SJCRH30 (cell line): Measurements from ENCODE around the gene HIPK1. TPM values are rescaled to one million over a fixed set of nuclear protein-coding genes. Genes with fewer than 3 reads are reported as not detected.

Experiments
- DNase-seq, 2 experiments: peaks; one replicate each; pipeline ENCODE4 v3.0.0-alpha.2; 2015 to 2020
- H3K27ac ChIP-seq: fragments of 250-450 bp; sonication (Bioruptor Pico); 2 replicates; pipeline ENCODE4 v1.5.1; 2020; ENCODE audit warnings: mild to moderate bottlenecking, moderate library complexity
- H3K27me3 ChIP-seq: fragments of 250-450 bp; sonication (Bioruptor Pico); 2 replicates; pipeline ENCODE4 v1.5.1; 2020; ENCODE audit warnings: mild to moderate bottlenecking, moderate library complexity
- H3K36me3 ChIP-seq: fragments of 250-450 bp; sonication (Bioruptor Pico); 2 replicates; pipeline ENCODE4 v1.5.1; 2020; ENCODE audit warnings: mild to moderate bottlenecking, moderate library complexity
- H3K4me1 ChIP-seq: fragments of 250-450 bp; sonication (Bioruptor Pico); 2 replicates; pipeline ENCODE4 v1.5.1; 2020; ENCODE audit warnings: mild to moderate bottlenecking, moderate library complexity
- H3K4me3 ChIP-seq: fragments of 250-450 bp; sonication (Bioruptor Pico); 2 replicates; pipeline ENCODE4 v1.5.1; 2020; ENCODE audit warnings: mild to moderate bottlenecking, moderate library complexity
- H3K9me3 ChIP-seq: fragments of 250-450 bp; sonication (Bioruptor Pico); replicated peaks from 2 replicates; pipeline ENCODE4 v1.5.1; 2020; ENCODE audit warnings: mild to moderate bottlenecking, moderate library complexity
- total RNA-seq: library from RNA; depleted of rRNA; stranded (reverse); fragments of >200 nt; shearing (Covaris generic); gene quantifications from 2 replicates; pipeline ENCODE4 v1.2.3, GENCODE V29; 2014; rRNA removed

HIPK1 gene
- total RNA-seq, result 55.6 and 56.3 TPM in 2 replicates

DNA sequence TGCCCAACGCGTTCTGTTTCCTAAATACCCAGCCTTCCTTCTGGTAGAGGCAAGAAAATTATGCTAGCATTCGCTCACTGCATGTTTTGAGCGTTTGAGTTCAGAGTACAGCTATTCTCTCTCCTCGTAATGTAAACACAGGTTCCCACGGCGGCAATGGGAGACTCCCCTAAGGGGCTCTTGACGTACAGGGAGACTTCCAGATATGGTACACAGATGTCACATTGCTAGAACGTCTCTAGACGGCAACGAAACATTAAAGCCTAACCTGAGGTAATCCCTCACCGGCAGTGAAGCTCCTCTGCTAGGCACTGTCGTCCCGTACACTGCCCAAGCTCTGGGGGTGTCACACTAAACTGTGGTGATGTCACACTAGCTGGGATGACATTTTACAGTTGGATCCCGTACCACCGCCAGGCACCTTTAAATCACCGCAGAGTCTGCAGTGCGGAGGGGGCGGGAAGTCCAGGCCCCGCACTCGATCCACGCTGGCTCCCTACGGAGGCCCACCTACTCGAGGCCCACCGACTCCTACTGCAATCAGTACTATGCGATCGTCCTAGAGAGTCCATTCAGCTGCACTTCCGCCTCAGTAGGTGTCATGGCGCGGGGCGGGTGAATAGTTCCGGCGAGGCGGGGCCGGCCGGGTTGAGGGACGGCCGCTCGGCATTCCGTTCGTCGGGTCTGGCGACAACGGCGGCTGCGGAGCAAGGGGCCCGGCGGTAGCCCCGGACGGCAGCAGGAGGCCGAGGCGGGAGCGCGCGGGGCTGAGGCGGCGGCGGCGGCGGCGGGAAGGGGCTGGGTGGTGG lies at the start of gene HIPK1:
Gene HIPK1 (plus strand): TSS at position 384 of the 809 bp plus-strand sequence.
- peak; percentile 89 to 94 for DNase-seq
- H3K9me3 ChIP-seq, result no peaks in the 10 kb centered on the region
- peaks cover 9% of the 10 kb centered on the region for H3K4me1 ChIP-seq
- peak within 1 kb of the TSS; percentile 87 for H3K4me3 ChIP-seq
- H3K36me3 ChIP-seq, result no peaks in the 10 kb centered on the region
- H3K27me3 ChIP-seq, result no peaks in the 10 kb centered on the region
- peak within 1 kb of the TSS; percentile 44 for H3K27ac ChIP-seq

DNA sequence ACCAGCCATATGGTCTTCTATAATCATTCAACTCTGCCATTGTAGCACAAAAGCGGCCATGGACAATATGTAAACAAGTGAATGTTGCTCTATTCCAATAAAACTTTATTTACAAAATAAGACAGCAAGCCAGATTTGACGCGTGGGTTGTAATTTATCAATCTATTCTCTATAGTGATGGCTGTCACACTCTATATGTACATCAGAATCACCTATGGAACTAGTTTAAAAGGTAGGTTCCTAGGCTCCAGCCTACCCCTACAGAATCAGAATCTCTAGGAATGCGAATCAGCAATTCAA lies 49.4 kb upstream of the HIPK1 start:
- no peak for DNase-seq
- Histone ChIP-seq H3K4me1 (no peaks in the 10 kb centered on the region), H3K27ac (no peak overlapping the region), H3K27me3 (no peaks in the 10 kb centered on the region), H3K36me3 (no peaks in the 10 kb centered on the region), H3K9me3 (no peaks in the 10 kb centered on the region), H3K4me3 (no peak overlapping the region)

DNA sequence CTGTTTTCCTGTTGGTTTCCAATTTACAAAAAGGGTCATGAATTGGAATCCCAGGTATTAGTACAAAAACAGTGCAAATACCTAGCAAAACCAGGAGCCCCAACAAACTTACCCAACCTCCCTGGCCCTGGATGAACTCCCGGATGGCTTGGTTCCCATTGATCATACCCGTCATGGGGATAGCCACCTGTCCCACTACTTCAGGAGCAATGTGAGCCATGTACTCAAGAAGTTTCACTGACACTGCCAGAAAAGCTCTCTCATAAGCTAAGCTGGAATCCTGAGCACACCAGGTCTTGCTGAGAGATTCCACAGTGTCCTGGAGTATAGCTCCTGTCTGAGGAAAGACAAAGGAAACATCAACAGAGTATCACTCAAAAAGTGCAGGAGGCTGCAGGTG lies 47.5 kb upstream of the HIPK1 start:
- DNase-seq, result no peak
- H3K4me1 ChIP-seq, result no peaks in the 10 kb centered on the region

DNA sequence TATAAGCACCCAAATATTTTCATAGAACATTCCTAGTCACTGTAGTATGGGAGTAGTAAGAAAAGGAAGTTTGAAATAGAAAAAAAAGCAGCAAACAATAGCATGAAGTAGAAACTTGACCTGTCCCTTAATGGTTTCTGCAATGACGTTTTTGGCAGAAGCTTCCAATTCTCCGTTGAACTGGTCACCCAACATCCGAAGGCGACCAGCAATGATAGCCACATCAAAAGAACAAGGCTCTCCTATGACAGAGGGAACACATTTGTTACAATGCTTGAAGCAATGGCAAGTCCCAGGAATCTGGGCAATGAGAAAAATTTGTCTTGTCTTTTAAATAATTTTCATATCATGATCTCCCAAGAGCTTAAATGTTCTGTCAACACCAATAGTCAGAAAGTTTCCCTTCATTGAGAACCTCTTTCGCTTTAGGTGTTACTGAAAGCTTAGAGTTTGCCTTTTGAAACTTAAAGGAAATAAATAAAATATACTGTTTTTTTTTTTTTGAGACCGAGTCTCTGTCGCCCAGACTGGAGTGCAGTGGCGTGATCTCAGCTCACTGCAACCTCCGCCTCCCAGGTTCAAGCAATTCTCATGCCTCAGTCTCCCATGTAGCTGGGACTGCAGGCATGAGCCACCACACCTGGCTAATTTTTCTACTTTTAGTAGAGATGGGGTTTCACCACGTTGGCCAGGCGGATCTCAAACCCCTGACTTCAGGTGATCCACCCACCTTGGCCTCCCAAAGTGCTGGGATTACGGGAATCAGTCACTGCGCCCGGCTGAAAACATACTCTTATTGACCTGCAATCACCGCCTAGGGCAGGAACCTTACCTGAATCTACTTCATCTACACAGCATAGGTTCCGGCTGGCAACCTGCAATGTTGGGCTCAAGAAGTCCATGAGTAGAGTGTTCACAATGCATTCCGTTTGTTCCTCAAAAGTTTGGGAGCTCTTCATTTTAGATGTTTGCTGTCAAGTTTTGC lies 42.4 kb upstream of the HIPK1 start:
- no peak overlapping the region for H3K27ac ChIP-seq
- no peaks in the 10 kb centered on the region for H3K36me3 ChIP-seq
- H3K27me3 ChIP-seq, result no peaks in the 10 kb centered on the region
- no peak for DNase-seq
- H3K4me1 ChIP-seq, result no peaks in the 10 kb centered on the region
- no peaks in the 10 kb centered on the region for H3K9me3 ChIP-seq
- H3K4me3 ChIP-seq, result no peak overlapping the region

More for the DNA sequence above, 47.5 kb upstream of the HIPK1 start:
- Histone ChIP-seq H3K9me3 (no peaks in the 10 kb centered on the region), H3K27ac (no peak overlapping the region), H3K36me3 (no peaks in the 10 kb centered on the region), H3K4me3 (no peak overlapping the region), H3K27me3 (no peaks in the 10 kb centered on the region)

DNA sequence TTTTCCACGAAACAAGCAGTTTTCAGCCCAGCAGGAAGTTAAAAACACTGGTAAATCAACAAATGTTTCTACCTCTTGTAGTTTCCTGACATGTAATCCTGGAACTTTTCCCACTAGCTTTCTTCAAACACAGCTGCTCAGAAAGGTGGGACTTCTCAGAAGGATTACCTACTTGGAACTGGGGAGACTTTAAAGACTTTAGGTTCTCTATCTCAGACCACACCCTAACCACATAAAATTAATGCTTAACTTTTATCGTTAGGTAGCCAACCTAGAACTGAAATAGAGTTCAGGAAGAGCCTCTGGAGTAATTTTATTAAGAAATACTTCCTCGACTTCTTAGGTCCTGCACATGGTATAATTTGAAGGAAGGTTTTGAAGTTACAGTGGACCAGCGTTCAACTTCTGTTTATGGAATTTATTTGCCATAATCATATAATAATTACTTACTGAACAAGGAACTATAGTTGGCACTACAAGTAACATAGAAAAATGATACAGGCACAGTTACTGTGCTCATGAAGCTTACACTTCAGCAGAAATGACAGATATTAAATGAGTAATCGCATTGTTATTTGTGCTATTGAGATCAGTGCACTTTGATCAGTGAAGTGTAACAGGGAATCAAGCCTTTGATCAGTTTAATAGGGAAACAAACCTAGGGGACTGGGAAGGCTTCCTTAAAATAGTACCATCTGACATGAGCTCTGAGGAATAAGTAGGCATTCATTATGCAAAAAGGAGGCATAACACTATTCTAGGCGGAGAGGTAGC lies 41.5 kb upstream of the HIPK1 start, which contains the start of gene BCL2L15:
Gene BCL2L15 (minus strand): TSS at position 180 of the 774 bp plus-strand sequence. CDS start 206 bp downstream, outside the sequence.
- H3K27me3 ChIP-seq, result no peaks in the 10 kb centered on the region
- H3K4me3 ChIP-seq, result no peak within 1 kb of the TSS
- no peak within 1 kb of the TSS for H3K27ac ChIP-seq
- no peak for DNase-seq
- no peaks in the 10 kb centered on the region for H3K4me1 ChIP-seq
- H3K36me3 ChIP-seq, result no peaks in the 10 kb centered on the region
- no peaks in the 10 kb centered on the region for H3K9me3 ChIP-seq

DNA sequence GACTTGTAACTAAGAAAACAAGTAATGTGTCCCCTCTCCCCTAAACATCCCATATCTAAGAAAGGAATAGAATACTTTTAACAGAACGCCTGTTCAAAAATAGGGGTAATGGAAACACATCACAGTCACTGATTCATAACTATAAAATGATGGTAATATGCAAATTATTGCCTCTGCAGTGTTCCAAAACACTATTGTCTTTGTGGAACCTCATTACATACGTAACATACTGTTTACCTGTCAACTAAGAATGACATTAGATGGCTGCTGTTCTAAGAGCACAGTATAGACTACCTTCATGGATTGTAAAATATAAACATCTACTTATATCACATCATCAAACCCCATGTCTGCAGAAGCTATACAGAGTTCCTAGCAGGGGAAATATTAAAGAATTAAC lies 38.3 kb upstream of the HIPK1 start:
- Histone ChIP-seq H3K36me3 (no peaks in the 10 kb centered on the region; the same call in 1 of the 2 replicates), H3K27me3 (no peaks in the 10 kb centered on the region), H3K4me1 (no peaks in the 10 kb centered on the region), H3K27ac (no peak overlapping the region), H3K4me3 (no peak overlapping the region), H3K9me3 (no peaks in the 10 kb centered on the region)
- no peak for DNase-seq

DNA sequence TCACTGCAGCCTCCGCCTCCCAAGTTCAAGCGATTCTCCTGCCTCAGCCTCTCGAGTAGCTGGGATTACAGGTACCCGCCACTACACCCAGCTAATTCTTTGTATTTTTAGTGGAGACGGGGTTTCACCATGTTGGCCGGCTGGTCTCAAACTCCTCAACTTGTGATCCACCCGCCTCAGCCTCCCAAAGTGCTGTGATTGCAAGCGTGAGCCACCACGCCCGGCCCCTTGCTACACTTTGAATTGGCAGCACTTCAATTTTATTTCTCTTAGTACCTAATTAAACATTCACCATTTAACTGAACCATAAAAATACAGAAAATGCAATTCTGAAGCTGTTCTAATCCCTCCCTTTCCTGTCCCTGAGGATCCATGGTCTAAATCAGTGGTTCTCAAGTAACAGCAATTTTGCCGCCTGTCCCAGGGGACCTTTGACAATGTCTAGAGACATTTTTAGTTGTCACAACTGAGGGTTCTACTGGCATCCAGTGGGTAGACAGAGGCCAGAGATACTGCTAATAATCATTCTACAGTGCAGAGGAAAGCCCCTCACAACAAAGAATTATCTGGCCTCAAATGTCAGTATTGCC lies 37.4 kb upstream of the HIPK1 start:
- H3K4me1 ChIP-seq, result no peaks in the 10 kb centered on the region
- no peaks in the 10 kb centered on the region for H3K9me3 ChIP-seq
- DNase-seq, result no peak
- no peak overlapping the region for H3K4me3 ChIP-seq
- no peak overlapping the region for H3K27ac ChIP-seq
- H3K27me3 ChIP-seq, result no peaks in the 10 kb centered on the region
- H3K36me3 ChIP-seq, result no peaks in the 10 kb centered on the region; the same call in 1 of the 2 replicates

DNA sequence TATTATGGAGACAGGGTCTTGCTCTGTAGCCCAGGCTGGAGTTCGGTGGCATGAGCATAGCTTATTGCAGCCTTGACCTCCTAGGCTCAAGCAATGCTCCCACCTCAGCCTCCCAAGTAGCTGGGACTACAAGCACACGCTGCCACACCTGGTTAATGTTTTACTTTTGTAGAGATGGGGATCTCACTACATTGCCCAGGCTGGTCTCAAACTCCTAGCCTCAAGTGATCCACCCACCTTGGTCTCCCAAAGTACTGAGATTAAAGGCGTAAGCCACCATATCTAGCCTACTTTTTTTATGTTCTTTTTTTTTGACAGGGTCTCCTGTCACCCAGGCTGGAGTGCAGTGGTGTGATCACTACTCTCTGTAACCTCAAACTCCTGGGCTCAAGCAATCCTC lies 35.9 kb upstream of the HIPK1 start:
- H3K4me3 ChIP-seq, result no peak overlapping the region
- no peaks in the 10 kb centered on the region for H3K9me3 ChIP-seq
- H3K4me1 ChIP-seq, result no peaks in the 10 kb centered on the region
- no peak for DNase-seq
- H3K36me3 ChIP-seq, result peaks cover 6% of the 10 kb centered on the region
- H3K27me3 ChIP-seq, result no peaks in the 10 kb centered on the region
- no peak overlapping the region for H3K27ac ChIP-seq

DNA sequence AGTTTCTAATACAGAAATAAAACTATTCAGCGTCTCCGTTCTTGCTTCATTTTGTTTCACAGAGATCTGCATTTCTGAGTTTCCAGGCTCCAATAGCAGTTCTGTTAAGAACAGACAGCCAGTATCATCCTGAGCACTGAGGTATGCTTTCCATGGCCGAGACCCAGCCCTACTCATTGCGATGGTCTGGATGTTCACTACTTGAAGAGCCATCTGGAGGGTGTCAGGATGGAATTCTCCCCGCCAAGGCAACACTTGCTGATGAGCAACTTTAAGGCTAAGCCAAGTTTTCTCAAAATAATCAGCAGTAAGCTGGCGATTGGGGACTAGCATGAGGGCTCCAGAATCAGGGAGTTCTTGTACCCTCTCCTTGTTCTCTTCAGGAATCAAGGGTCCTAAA lies 34.0 kb upstream of the HIPK1 start:
- Histone ChIP-seq H3K27me3 (no peaks in the 10 kb centered on the region), H3K9me3 (no peaks in the 10 kb centered on the region), H3K4me3 (no peak overlapping the region), H3K4me1 (no peaks in the 10 kb centered on the region), H3K36me3 (peaks cover 8% of the 10 kb centered on the region), H3K27ac (no peak overlapping the region)
- no peak for DNase-seq

DNA sequence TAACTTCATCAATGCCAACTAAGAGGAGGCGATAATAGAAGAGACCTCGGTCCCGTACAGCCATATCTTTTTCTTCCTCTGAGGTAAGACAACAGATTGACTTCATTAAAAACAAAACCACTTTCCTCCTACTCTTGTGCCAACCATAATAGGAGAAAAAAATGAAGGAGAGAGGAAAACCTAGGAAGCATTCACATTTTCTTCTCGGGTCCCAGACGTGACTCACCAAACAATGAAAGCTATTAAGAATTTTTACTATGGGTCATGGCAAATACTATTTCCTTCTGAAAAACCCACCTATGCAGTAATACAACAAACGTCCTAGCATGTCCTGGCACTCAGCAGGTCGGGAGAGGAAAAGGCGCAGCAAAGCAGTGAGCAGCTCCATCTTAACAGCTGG lies 33.2 kb upstream of the HIPK1 start:
- DNase-seq, result no peak
- Histone ChIP-seq H3K27ac (no peak overlapping the region), H3K4me3 (no peak overlapping the region), H3K4me1 (no peaks in the 10 kb centered on the region), H3K9me3 (no peaks in the 10 kb centered on the region), H3K27me3 (no peaks in the 10 kb centered on the region), H3K36me3 (peaks cover 8% of the 10 kb centered on the region)

DNA sequence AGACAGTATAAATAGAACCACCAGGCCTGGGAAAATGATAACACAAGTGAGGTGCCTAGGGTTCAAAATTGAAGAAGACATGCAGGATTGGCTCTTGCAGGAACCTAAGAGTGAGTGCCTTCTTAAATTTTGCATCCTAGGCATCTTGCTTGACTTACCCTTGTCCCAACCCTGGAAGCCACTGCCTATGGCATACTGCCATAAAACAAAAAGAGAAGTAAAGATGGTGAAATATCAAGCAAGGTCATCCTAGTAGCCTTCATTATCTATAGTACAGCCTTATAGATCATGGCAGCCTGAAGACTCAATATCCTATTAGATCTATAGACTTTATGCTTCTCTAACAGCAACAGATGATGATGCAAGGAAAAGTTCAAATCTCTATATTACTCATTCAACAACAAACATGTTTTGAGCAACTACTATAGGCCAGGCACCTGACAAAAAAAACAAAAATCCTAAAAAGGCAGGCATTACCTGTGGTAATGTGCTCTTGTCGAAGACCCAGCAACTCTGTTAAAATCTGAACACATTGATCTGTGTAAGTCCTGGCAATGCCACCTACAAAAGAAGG lies 30.8 kb upstream of the HIPK1 start:
- peaks cover 8% of the 10 kb centered on the region for H3K36me3 ChIP-seq
- DNase-seq, result no peak

DNA sequence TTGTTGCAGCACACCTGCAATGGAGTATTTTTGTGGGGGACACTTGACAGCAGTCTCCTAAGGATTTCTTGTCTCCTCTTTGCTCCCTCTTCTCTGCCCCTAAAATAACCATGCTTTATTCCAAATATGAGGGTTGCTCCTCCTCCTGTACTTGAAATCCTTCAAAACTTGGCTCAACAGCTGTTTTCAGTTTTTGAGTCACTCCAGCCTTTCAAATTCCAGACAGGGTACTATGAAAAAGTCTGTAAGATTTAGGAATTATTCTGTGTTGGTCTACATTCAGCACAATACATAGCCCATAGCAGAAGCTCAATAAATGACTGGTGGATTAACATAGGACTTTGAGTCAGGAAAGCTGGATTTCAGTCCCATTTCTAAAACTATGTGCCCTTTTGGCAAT lies 30.0 kb upstream of the HIPK1 start:
- peaks cover 8% of the 10 kb centered on the region for H3K36me3 ChIP-seq
- DNase-seq, result no peak
- no peaks in the 10 kb centered on the region for H3K27me3 ChIP-seq
- H3K9me3 ChIP-seq, result no peaks in the 10 kb centered on the region
- H3K4me1 ChIP-seq, result 0 out of 2 replicates have a peak, but pooled peaks cover 2% of the 10 kb centered on the region
- no peak overlapping the region for H3K4me3 ChIP-seq
- no peak overlapping the region for H3K27ac ChIP-seq

More for the DNA sequence above, 30.8 kb upstream of the HIPK1 start:
- Histone ChIP-seq H3K4me3 (no peak overlapping the region), H3K9me3 (no peaks in the 10 kb centered on the region), H3K27ac (no peak overlapping the region), H3K4me1 (no peaks in the 10 kb centered on the region), H3K27me3 (no peaks in the 10 kb centered on the region)

DNA sequence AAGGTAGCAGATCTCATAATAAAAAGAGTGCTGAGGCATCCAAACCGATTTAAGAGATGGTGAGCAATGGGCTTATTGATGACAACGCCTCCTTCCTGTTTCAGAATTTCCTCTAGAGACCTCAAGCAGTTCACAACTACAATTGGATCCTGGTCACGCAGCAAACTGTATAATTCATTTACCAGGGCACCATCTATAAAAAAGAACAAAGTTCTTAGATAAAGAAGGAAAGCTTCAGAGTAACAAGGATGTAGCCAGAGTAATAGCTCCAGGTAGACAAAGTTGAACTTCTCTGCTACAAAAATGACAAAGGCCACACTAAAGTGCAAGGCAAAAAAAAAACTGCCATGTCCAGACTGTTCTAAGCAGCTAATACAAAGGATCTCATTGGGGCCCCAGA lies 27.9 kb upstream of the HIPK1 start:
- Histone ChIP-seq H3K9me3 (no peaks in the 10 kb centered on the region), H3K27me3 (no peaks in the 10 kb centered on the region), H3K4me3 (no peak overlapping the region), H3K4me1 (0 out of 2 replicates have a peak, but pooled peaks cover 2% of the 10 kb centered on the region), H3K36me3 (peaks cover 8% of the 10 kb centered on the region; the same call in 1 of the 2 replicates), H3K27ac (no peak overlapping the region)
- DNase-seq, result no peak
